ENCODE measurements around the gene ISM2. TPM values are rescaled to one million over a fixed set of nuclear protein-coding genes. Genes with fewer than 3 reads are reported as not detected.

Gene ISM2
- total and polyA plus RNA-seq, 12 donors, result 0.08 to 0.22 (median 0.14) TPM; not detected in 8

- no peaks in the 10 kb centered on the region for H3K27me3 ChIP-seq
- DNase-seq, result no peak
- H3K4me3 ChIP-seq, result no peak overlapping the region
- peaks cover 0 to 2% of the 10 kb centered on the region in 2 donors for H3K36me3 ChIP-seq (replicated peaks in 1 of 2)
- no peak for TF ChIP-seq POLR2A (IDR thresholded peaks at IDR 0.05)
- no peak for TF ChIP-seq CTCF (IDR thresholded peaks at IDR 0.05)
- WGBS, 4 donors, result 68 to 78% (median 74%) methylated on average over 6 to 9 of the region's 9 CpGs
- intact Hi-C loops (cut with DNase I), result no loop called here
- no peak overlapping the region for H3K27ac ChIP-seq
- no peaks in the 10 kb centered on the region for H3K4me1 ChIP-seq (replicated peaks in 1 of 2)
- no peaks in the 10 kb centered on the region for H3K9me3 ChIP-seq (replicated peaks in 1 of 3)
Observed at GRCh38 chr14:77474479-77475177, 24.0 kb downstream of the ISM2 start.

GRCh38 chr14:77473921-77474320, 24.7 kb downstream of the ISM2 start:
- Histone ChIP-seq H3K4me3 (no peak overlapping the region), H3K27ac (no peak overlapping the region), H3K27me3 (no peaks in the 10 kb centered on the region), H3K9me3 (replicated peaks in 1 of 3) (no peaks in the 10 kb centered on the region), H3K4me1 (replicated peaks in 1 of 2) (no peaks in the 10 kb centered on the region), H3K36me3 (replicated peaks in 1 of 2) (peaks cover 0 to 9% of the 10 kb centered on the region in 2 donors)
- TF ChIP-seq CTCF (IDR thresholded peaks at IDR 0.05) (no peak), POLR2A (IDR thresholded peaks at IDR 0.05) (no peak)
- WGBS, 4 donors, result 66 to 70% (median 69%) methylated on average over 5 of the region's 5 CpGs
- DNase-seq, result no peak
- intact Hi-C loops (cut with DNase I), result no loop called here

GRCh38 chr14:77470224-77470870, 28.3 kb downstream of the ISM2 start:
- Histone ChIP-seq H3K27ac (no peak overlapping the region), H3K36me3 (replicated peaks in 1 of 2) (peaks cover 0 to 40% of the 10 kb centered on the region in 2 donors)
- TF ChIP-seq CTCF (IDR thresholded peaks at IDR 0.05), result no peak
- TF ChIP-seq POLR2A (IDR thresholded peaks at IDR 0.05), result no peak

GRCh38 chr14:77469539-77469938, 29.1 kb downstream of the ISM2 start:
- Histone ChIP-seq H3K4me1 (replicated peaks in 1 of 2) (no peaks in the 10 kb centered on the region), H3K4me3 (no peak overlapping the region), H3K27me3 (no peaks in the 10 kb centered on the region), H3K27ac (no peak overlapping the region), H3K36me3 (replicated peaks in 1 of 2) (peaks cover 0 to 48% of the 10 kb centered on the region in 2 donors), H3K9me3 (replicated peaks in 1 of 3) (no peaks in the 10 kb centered on the region)
- TF ChIP-seq POLR2A (IDR thresholded peaks at IDR 0.05) (no peak), CTCF (IDR thresholded peaks at IDR 0.05) (no peak)
- no peak for DNase-seq
- intact Hi-C loops (cut with DNase I), result loop anchor here in 1 of 2 donors (10.0 kb wide), 2 partner anchors 235 to 595 kb away; partner anchors contain the start of genes ALKBH1 and SLIRP
- WGBS, 4 donors, result 90 to 96% (median 93%) methylated on average over 1 of the region's 1 CpG

More at GRCh38 chr14:77470224-77470870, 28.3 kb downstream of the ISM2 start:
- intact Hi-C loops (cut with DNase I), result no loop called here
- 84 to 95% (median 91%) methylated on average over 5 of the region's 5 CpGs for WGBS, 4 donors
- no peaks in the 10 kb centered on the region for H3K4me1 ChIP-seq (replicated peaks in 1 of 2)
- no peaks in the 10 kb centered on the region for H3K9me3 ChIP-seq (replicated peaks in 1 of 3)
- no peak overlapping the region for H3K4me3 ChIP-seq
- no peak for DNase-seq
- H3K27me3 ChIP-seq, result no peaks in the 10 kb centered on the region
